K562 (cell line): ENCODE data around the gene CYB5D1. TPM values are rescaled to one million over a fixed set of nuclear protein-coding genes. Genes with fewer than 3 reads are reported as not detected.

Experiments
- AFF4 ChIP-seq: sonication (generic); formaldehyde crosslinking; IDR thresholded peaks from 2 replicates; pipeline ENCODE4 v1.8.0; 2023; ENCODE audit warnings: mild to moderate bottlenecking, missing genetic modification reagents
- BRD4 ChIP-seq: fragments of 200-600 bp; sonication (generic); IDR thresholded peaks from 2 replicates; pipeline ENCODE4 v1.6.1; 2017; ENCODE audit warnings: inconsistent platforms
- CREBBP ChIP-seq: IDR thresholded peaks from one replicate; pipeline ENCODE4 v1.6.1; 2012; ENCODE audit warnings: low read depth, mild to moderate bottlenecking, control low read depth, inconsistent platforms, low read length
- DLX4 ChIP-seq: fragments of 250-450 bp; sonication (Bioruptor Pico); IDR thresholded peaks from 2 replicates; pipeline ENCODE4 v1.6.1; 2021; ENCODE audit warnings: mild to moderate bottlenecking
- ETV6 ChIP-seq, 3 experiments: fragments of 150-350 bp in 1 of 3; sonication (generic) in 1 of 3; formaldehyde crosslinking in 1 of 3; IDR thresholded peaks; 2 replicates each; pipeline versions ENCODE4 v1.6.1 to v1.8.0; 2014 to 2022; ENCODE audit warnings: borderline replicate concordance in 2 of 3, low read depth in 2 of 3, antibody characterized with exemption in 1 of 3, low read length in 1 of 3, mild to moderate bottlenecking in 1 of 3, missing genetic modification reagents in 1 of 3
- FOS ChIP-seq: IDR thresholded peaks from 3 replicates; pipeline ENCODE4 v1.6.1; 2011; ENCODE audit not compliant: insufficient read length; ENCODE audit errors: extremely low read depth
- GABPB2 ChIP-seq: fragments of 250-450 bp; sonication (Bioruptor Pico); conservative IDR thresholded peaks from 2 replicates; pipeline ENCODE4 v1.5.1; 2021; ENCODE audit warnings: mild to moderate bottlenecking
- GTF2F1 ChIP-seq: IDR thresholded peaks from 2 replicates; pipeline ENCODE4 v1.6.1; 2011; ENCODE audit warnings: low read depth, low read length, improper control_type of control experiment
- MAFF ChIP-seq: IDR thresholded peaks from 2 replicates; pipeline ENCODE4 v1.6.1; 2012; ENCODE audit warnings: low read length, improper control_type of control experiment
- NR3C1 ChIP-seq: sonication (generic); formaldehyde crosslinking; IDR thresholded peaks from 2 replicates; pipeline ENCODE4 v1.8.1; 2022; ENCODE audit warnings: missing genetic modification reagents
- PHB2 ChIP-seq: fragments of 450-650 bp; IDR thresholded peaks from 2 replicates; pipeline ENCODE4 v1.6.1; 2017; ENCODE audit warnings: low read depth
- PYGO2 ChIP-seq: fragments of 450-650 bp; IDR thresholded peaks from 2 replicates; pipeline ENCODE4 v1.6.1; 2016; ENCODE audit warnings: mild to moderate bottlenecking, missing genetic modification characterization, moderate library complexity, missing compliant biosample characterization
- RB1 ChIP-seq: fragments of 450-650 bp; IDR thresholded peaks from 2 replicates; pipeline ENCODE4 v1.6.1; 2017; ENCODE audit warnings: low read depth, mild to moderate bottlenecking
- SMARCA4 ChIP-seq: fragments of 450-650 bp; IDR thresholded peaks from 2 replicates; pipeline ENCODE4 v1.6.1; 2016
- STAG1 ChIP-seq: sonication (generic); formaldehyde crosslinking; IDR thresholded peaks from 2 replicates; pipeline ENCODE4 v1.5.0; 2020; ENCODE audit warnings: missing genetic modification reagents, borderline replicate concordance
- SUPT5H ChIP-seq: fragments of 450-650 bp; IDR thresholded peaks from 2 replicates; pipeline ENCODE4 v1.6.1; 2016
- TAF9B ChIP-seq: fragments of 450-650 bp; IDR thresholded peaks from 2 replicates; pipeline ENCODE4 v1.6.1; 2018; ENCODE audit warnings: mild to moderate bottlenecking; ENCODE audit not compliant: partially characterized antibody
- THRA ChIP-seq: fragments of 450-650 bp; IDR thresholded peaks from 2 replicates; pipeline ENCODE4 v1.6.1; 2017; ENCODE audit warnings: mild to moderate bottlenecking, moderate library complexity
- THRB ChIP-seq: fragments of 450-650 bp; formaldehyde crosslinking; conservative IDR thresholded peaks from 2 replicates; pipeline ENCODE4 v1.4.0; 2022; ENCODE audit warnings: mild to moderate bottlenecking, missing genetic modification characterization
- TRIM24 ChIP-seq, 2 experiments: fragments of 450-650 bp; IDR thresholded peaks; 2 replicates each; pipeline ENCODE4 v1.6.1; 2016
- XRCC3 ChIP-seq: fragments of 450-650 bp; IDR thresholded peaks from 2 replicates; pipeline ENCODE4 v1.6.1; 2017; ENCODE audit warnings: mild to moderate bottlenecking, moderate library complexity
- ZFX ChIP-seq: sonication (generic); formaldehyde crosslinking; IDR thresholded peaks from 2 replicates; pipeline ENCODE4 v1.8.0; 2022; ENCODE audit warnings: mild to moderate bottlenecking, missing genetic modification reagents, moderate library complexity
- ZNF583 ChIP-seq: fragments of 250-450 bp; sonication (Bioruptor Pico); IDR thresholded peaks from 2 replicates; pipeline ENCODE4 v1.4.0; 2020
- polyA plus RNA-seq, 8 experiments: library from polyadenylated mRNA; depleted of rRNA in 4 of 8; stranded (reverse) in 5 of 8; unstranded in 3 of 8; fragments of >200 nt; fragmentation: Nextera tagmentation in 2 of 8; fragmentation: Illumina TruSeq in 1 of 8; extraction: Ambion mirVana in 2 of 8; extraction: Trizol in 1 of 8; gene quantifications; 2 replicates each; pipeline versions ENCODE4 v1.2.1 to v1.2.3, GENCODE V29; 2011 to 2014; ENCODE audit warnings: inconsistent platforms in 1 of 8, missing spikeins in 1 of 8
- total RNA-seq, 7 experiments: library from RNA; depleted of rRNA in 6 of 7; stranded (reverse); fragments of >200 nt in 6 of 7; fragmentation: Illumina TruSeq in 2 of 7; extraction: Trizol in 2 of 7; gene quantifications; 2 replicates each; pipeline versions ENCODE4 v1.2.1 to v1.2.3, GENCODE V29; 2011 to 2021; ENCODE audit warnings: low replicate concordance in 1 of 7

The CYB5D1 gene
- total and polyA plus RNA-seq, 9 of the 15 experiments (the other 6 are each of a cell fraction or from before 2014, with no cell fraction given): 2.4 to 7.9 (median 5.7) TPM

- TF ChIP-seq MAFF: no peak
- TF ChIP-seq ZFX (CRISPR knock-in tag): peak; percentile 29
- TF ChIP-seq DLX4 (CRISPR knock-in tag): no peak
- no peak for TF ChIP-seq STAG1 (CRISPR knock-in tag)
- no peak for TF ChIP-seq PHB2
- TF ChIP-seq FOS: no peak
- TF ChIP-seq RB1: 0 out of 2 replicates have a peak, but pooled peaks have one; percentile 15
- TF ChIP-seq ETV6 (IDR thresholded peaks at IDR 0.05; ENCODE audit: borderline replicate concordance in 1 of 2, low read depth in 2 of 2, low read length in 1 of 2): no peak
- no peak for TF ChIP-seq ETV6 (CRISPR knock-in tag; IDR thresholded peaks at IDR 0.05; ENCODE audit: borderline replicate concordance)
- no peak for TF ChIP-seq SMARCA4
- no peak for TF ChIP-seq GTF2F1
- TF ChIP-seq BRD4: no peak
- no peak for TF ChIP-seq PYGO2 (tag)
- TF ChIP-seq SUPT5H: peak; percentile 14; the same call in 1 of the 2 replicates
- no peak for TF ChIP-seq NR3C1
- no peak for TF ChIP-seq GABPB2 (CRISPR knock-in tag)
- TF ChIP-seq AFF4: no peak
- no peak for TF ChIP-seq THRB (CRISPR knock-in tag)
- TF ChIP-seq CREBBP: no peak
- TF ChIP-seq TRIM24 (IDR thresholded peaks at IDR 0.05): no peak
- TF ChIP-seq XRCC3: no peak
- TF ChIP-seq THRA: peak; percentile 83
- peak; percentile 8 for TF ChIP-seq TAF9B
- no peak for TF ChIP-seq ZNF583 (CRISPR knock-in tag)
Observed at GRCh38 chr17:7835814-7836595, 21.8 kb upstream of the CYB5D1 start (continued).
